Transverse colon (tissue), 4 donors: ENCODE measurements around the gene CIAO2A. TPM values are rescaled to one million over a fixed set of nuclear protein-coding genes. Genes with fewer than 3 reads are reported as not detected.

Experiments
- DNase-seq: peaks from one replicate; pipeline ENCODE4 v3.0.0-alpha.2; 2019
- H3K27ac ChIP-seq, 4 donors: fragments of 200-600 bp; sonication (generic); 2 replicates each; pipeline ENCODE4 v1.5.1; 2016 to 2018; ENCODE audit warnings: inconsistent platforms in 4 of 4
- H3K27me3 ChIP-seq: fragments of 200-600 bp; sonication (generic); 2 replicates; pipeline ENCODE4 v1.5.1; 2017; ENCODE audit warnings: inconsistent platforms
- H3K36me3 ChIP-seq, 4 donors: fragments of 200-600 bp; sonication (generic); 2 replicates each; pipeline ENCODE4 v1.5.1; 2017 to 2019; ENCODE audit warnings: inconsistent platforms in 4 of 4
- H3K4me1 ChIP-seq, 4 donors: fragments of 200-600 bp; sonication (generic); 2 replicates each; pipeline ENCODE4 v1.5.1; 2017 to 2020; ENCODE audit warnings: inconsistent platforms in 4 of 4
- H3K4me3 ChIP-seq, 4 donors: fragments of 200-600 bp; sonication (generic); 1 replicate in 1 of 4; 2 replicates in 3 of 4; pipeline versions ENCODE4 v1.5.1 to v1.6.1; 2017 to 2019; ENCODE audit warnings: inconsistent platforms in 4 of 4
- H3K9me3 ChIP-seq, 2 donors: fragments of 200-600 bp; sonication (generic); 2 replicates each; pipeline ENCODE4 v1.5.1; 2017 to 2019; ENCODE audit warnings: inconsistent platforms in 2 of 2
- CTCF ChIP-seq, 5 experiments: fragments of 200-600 bp in 3 of 5; fragments of 450-650 bp in 2 of 5; sonication (generic) in 3 of 5; IDR thresholded peaks; 1 replicate in 2 of 5; 2 replicates in 3 of 5; pipeline ENCODE4 v1.5.1; 2016 to 2017; ENCODE audit warnings: antibody characterized with exemption in 5 of 5, inconsistent platforms in 3 of 5, mild to moderate bottlenecking in 2 of 5, moderate library complexity in 1 of 5
- EP300 ChIP-seq: sonication (generic); formaldehyde crosslinking; IDR thresholded peaks from one replicate; pipeline ENCODE4 v1.6.1; 2017; ENCODE audit warnings: antibody characterized with exemption, low read depth
- POLR2A ChIP-seq: fragments of 450-650 bp; IDR thresholded peaks from one replicate; pipeline ENCODE4 v1.6.1; 2016; ENCODE audit warnings: antibody characterized with exemption, mild to moderate bottlenecking, moderate library complexity
- POLR2AphosphoS5 ChIP-seq, 3 donors: sonication (generic); formaldehyde crosslinking; IDR thresholded peaks; one replicate each; pipeline ENCODE4 v1.6.1; 2016; ENCODE audit warnings: antibody characterized with exemption in 3 of 3
- WGBS, 2 donors: methylation state at CpG; one replicate each; pipeline ENCODE4 v1.1.5; 2018; ENCODE audit warnings: low coverage in 1 of 2; 5-methylcytosine and 5-hydroxymethylcytosine counted together
- in situ Hi-C, 4 donors: fragments of 200-750 bp; cut with MboI; loops; one replicate each; pipeline versions ENCODE4 v1.15.0 to v1.15.1; 2017; ENCODE audit warnings: low sequenced_read_pairs in 3 of 4, low pct_ligation_motif_present in 1 of 4, low pct_unique_long_range_greater_than_20kb in 1 of 4
- intact Hi-C: fragments of 100-400 bp; cut with DNase I; formaldehyde crosslinking; loops from one replicate; pipeline ENCODE4 v1.15.1; 2023; ENCODE audit warnings: low total_unique reads
- total RNA-seq, 4 donors: library from RNA; depleted of rRNA; stranded (reverse); fragments of >200 nt; gene quantifications; one replicate each; pipeline ENCODE4 v1.1.0, GENCODE V29; 2016

The CIAO2A gene
- total RNA-seq, 4 donors from 2014 or later: 28.1 to 160 (median 104) TPM

- TF ChIP-seq POLR2AphosphoS5 (IDR thresholded peaks at IDR 0.05) (no peak), POLR2A (no peak), EP300 (no peak), CTCF (IDR thresholded peaks at IDR 0.05) (no peak)
- Histone ChIP-seq H3K27ac (no peak overlapping the region), H3K27me3 (no peaks in the 10 kb centered on the region), H3K36me3 (no peaks in the 10 kb centered on the region), H3K4me1 (peaks cover 0 to 9% (median 2%) of the 10 kb centered on the region in 4 donors), H3K9me3 (no peaks in the 10 kb centered on the region), H3K4me3 (no peak overlapping the region)
- intact Hi-C loops: no loop called here
- WGBS, 2 donors: 91 to 100% methylated on average over 1 to 5 of the region's 5 CpGs
- DNase-seq: no peak
- in situ Hi-C loops: loop anchor here (25.0 kb wide), 4 partner anchors 116 to 591 kb away; no protein-coding TSS in a partner anchor
These were observed 40.6 kb downstream of the CIAO2A start for GRCh38 chr15:64052925-64053491.

GRCh38 chr15:64051407-64052259 lies 42.0 kb downstream of the CIAO2A start:
- intact Hi-C loops: no loop called here
- in situ Hi-C loops: loop anchor here (25.0 kb wide), 4 partner anchors 114 to 589 kb away; no protein-coding TSS in a partner anchor
- Histone ChIP-seq H3K4me1 (peaks cover 5 to 14% (median 7%) of the 10 kb centered on the region in 4 donors), H3K27ac (no peak overlapping the region), H3K4me3 (no peak overlapping the region), H3K27me3 (no peaks in the 10 kb centered on the region), H3K9me3 (no peaks in the 10 kb centered on the region), H3K36me3 (no peaks in the 10 kb centered on the region)
- 78 to 92% methylated on average over 2 to 6 of the region's 6 CpGs for WGBS, 2 donors
- DNase-seq: no peak
- TF ChIP-seq POLR2AphosphoS5 (IDR thresholded peaks at IDR 0.05): no peak
- TF ChIP-seq POLR2A: no peak
- TF ChIP-seq EP300: no peak
- TF ChIP-seq CTCF (IDR thresholded peaks at IDR 0.05): no peak

- no peak for DNase-seq
- Histone ChIP-seq H3K4me3 (no peak overlapping the region), H3K9me3 (no peaks in the 10 kb centered on the region), H3K4me1 (peaks cover 7 to 16% (median 9%) of the 10 kb centered on the region in 4 donors), H3K27me3 (no peaks in the 10 kb centered on the region), H3K27ac (no peak overlapping the region), H3K36me3 (no peaks in the 10 kb centered on the region)
- WGBS, 2 donors: 84% methylated on average over 2 of the region's 2 CpGs; no CpG with 5 or more reads in 1 of the 2 donors
- intact Hi-C loops (no loop called here), in situ Hi-C loops (loop anchor here (25.0 kb wide), 4 partner anchors 114 to 589 kb away; no protein-coding TSS in a partner anchor)
- TF ChIP-seq EP300 (no peak), POLR2A (no peak), CTCF (IDR thresholded peaks at IDR 0.05) (no peak), POLR2AphosphoS5 (IDR thresholded peaks at IDR 0.05) (no peak)
These were observed 42.6 kb downstream of the CIAO2A start for GRCh38 chr15:64051093-64051402.

GRCh38 chr15:64050281-64051092 lies 43.2 kb downstream of the CIAO2A start:
- TF ChIP-seq POLR2A: no peak
- no peak for TF ChIP-seq POLR2AphosphoS5 (IDR thresholded peaks at IDR 0.05)
- no peak for TF ChIP-seq EP300
- TF ChIP-seq CTCF (IDR thresholded peaks at IDR 0.05): no peak
- no peak overlapping the region for H3K27ac ChIP-seq
- H3K4me1 ChIP-seq: peaks cover 7 to 19% (median 14%) of the 10 kb centered on the region in 4 donors
- 63 to 77% methylated on average over 4 to 8 of the region's 8 CpGs for WGBS, 2 donors
- H3K9me3 ChIP-seq: no peaks in the 10 kb centered on the region
- in situ Hi-C loops (loop anchor here (25.0 kb wide), 4 partner anchors 113 to 588 kb away; no protein-coding TSS in a partner anchor), intact Hi-C loops (no loop called here)
- no peak for DNase-seq
- no peaks in the 10 kb centered on the region for H3K27me3 ChIP-seq
- H3K4me3 ChIP-seq: no peak overlapping the region
- no peaks in the 10 kb centered on the region for H3K36me3 ChIP-seq
